Stimulated activated CD8-positive, alpha-beta memory T cell treated with anti-CD3 and anti-CD28 coated beads, Interleukin-15, amount 100 ng/mL, for 4 hours (primary cell): Measurements from ENCODE around the gene HAAO.

Source experiments
- DNase-seq, 2 donors: peaks; one replicate each; pipeline ENCODE4 v3.0.0-alpha.2; 2020; ENCODE audit warnings: low read depth in 2 of 2

HAAO gene

DNA sequence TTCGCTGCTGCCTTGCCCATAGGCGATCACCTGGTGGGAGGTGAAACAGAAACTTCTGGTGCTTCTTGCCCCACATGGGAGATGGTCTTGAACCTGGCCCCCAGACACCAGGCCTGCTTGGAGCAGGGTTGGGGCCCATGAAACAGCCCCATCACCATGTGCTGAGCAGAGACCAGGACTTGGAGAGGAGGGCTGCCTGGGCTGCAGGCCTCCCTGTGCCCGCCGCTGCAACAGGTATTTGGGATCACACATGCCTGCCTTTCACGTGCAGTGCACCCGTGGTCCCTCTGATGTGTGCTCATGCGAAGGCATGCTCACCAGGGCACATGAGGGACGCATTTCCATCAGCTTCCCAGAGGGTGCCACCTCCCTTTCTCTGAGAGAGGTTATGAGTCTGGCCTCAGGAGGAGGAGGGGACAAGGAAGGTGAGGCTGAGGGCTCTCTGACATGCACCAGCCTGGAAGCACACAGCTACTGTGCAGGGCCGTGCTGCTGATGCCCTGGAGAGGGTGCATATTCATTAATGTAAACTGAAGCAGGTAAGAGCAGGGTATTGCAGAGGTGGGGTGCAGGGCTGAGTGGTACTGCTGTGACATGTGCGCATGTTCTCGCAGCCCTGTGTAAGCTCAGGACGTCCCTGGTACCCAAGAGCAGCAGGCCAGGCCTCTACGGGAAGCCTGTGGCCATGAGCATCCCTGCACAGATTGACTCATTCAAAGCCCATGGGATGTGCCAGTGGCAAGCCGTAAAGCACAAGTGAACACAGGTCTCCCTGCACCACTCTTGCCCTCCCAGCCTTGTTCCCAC lies 24.3 kb downstream of the HAAO start:
- DNase-seq, result no peak

DNA sequence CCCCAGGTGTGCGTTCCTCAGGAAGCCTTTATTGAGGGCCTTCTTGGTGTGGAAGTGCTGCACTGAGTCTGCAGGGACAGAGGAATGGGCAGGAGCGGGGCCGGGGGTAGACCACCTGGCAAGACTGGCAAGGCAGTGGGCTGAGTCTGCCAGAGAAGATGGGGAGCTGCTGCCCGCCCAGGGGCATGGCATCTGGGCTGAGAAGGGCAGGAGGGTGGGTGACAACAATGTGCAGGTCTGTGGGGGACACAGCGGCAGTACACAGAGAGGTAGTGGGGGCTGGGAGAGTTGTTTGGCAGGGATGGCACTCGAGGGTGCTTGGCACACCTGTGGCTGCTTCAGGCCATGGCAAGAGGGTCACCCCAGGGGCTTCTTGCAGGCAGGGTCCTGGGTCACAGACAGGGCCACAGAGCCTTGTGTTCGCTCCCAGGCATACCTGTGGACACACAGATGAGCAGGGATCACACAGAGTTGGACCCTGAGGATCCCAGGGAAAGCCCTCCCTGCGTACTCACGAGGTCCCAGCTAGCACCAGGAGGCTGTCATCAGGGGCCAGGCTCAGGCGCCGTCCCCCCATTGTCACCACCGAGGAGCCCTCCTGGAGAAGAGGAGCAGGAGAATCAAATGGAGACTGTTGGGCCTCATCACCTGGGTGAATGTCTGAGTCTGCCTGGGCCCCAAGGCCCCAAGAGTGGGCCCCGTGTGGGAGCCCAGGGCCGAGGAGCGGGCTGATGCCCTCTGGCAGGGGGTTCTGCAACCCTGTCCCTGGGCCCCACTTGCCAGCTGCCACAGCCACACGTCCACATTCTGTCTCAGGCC lies 25.1 kb downstream of the HAAO start:
- no peak for DNase-seq

DNA sequence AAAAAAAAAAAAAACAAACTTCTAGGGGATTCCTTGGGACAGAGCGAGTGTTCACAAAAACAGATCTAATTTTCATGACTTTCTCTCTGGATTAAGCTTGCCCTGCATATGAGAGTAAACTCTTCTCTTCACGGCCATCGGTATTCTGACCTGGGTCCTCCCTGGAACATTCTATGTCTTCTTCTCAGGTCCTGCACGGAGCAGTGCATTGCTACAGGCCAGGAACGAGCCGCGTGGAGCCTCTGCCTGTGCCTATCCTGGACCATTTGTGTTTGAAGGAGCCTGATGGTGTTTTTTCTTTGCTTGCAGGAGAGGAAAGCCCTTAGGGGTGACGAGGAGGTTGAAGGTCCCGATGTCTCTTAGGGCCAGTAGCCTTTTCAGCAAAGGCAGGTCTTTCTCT lies 26.7 kb downstream of the HAAO start:
- DNase-seq, result no peak

DNA sequence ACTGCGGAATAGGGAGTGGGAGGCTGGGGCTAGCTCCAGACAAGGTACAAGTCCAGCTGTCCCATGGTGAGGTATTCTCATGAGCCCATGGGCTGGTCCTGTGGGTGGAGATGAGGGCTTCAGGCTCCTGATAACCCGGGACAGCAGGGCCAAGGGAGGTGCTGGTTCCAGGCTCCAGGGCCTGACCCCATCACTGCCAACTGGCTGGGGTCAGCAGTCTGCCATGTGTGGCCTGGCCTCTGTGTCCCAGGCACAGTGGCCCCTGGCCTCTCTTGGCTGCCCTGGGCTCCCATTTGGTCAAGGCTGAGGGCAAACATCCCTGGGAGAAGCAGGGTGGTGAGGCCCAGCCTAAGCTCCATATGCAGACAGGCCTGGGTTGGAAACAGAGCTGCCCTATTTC lies 27.5 kb downstream of the HAAO start:
- DNase-seq, result no peak

DNA sequence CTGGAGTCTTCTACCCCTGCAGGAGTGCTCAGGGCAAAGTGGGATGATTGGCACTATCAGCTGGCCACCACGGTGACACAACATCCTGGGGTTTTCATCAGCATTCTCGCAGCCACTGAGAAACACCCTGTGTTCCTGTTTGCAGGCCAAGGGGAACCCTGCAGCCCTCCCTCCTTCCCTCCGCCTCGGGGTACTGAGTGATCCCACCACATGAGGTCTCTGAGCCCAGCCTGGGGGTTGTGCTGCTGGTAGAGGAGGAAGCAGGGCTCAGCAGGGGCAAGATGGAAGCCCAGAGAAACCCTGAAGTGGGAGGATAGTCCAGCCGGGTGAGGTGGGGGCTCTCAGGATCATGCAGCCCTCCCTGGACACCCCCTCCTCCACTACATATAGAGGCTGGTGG lies 28.3 kb downstream of the HAAO start, which contains the start of gene OXER1:
Gene OXER1 (minus strand): TSS at position 40 of the 400 bp plus-strand sequence. CDS start 73 bp downstream, outside the sequence.
- DNase-seq, result no peak

DNA sequence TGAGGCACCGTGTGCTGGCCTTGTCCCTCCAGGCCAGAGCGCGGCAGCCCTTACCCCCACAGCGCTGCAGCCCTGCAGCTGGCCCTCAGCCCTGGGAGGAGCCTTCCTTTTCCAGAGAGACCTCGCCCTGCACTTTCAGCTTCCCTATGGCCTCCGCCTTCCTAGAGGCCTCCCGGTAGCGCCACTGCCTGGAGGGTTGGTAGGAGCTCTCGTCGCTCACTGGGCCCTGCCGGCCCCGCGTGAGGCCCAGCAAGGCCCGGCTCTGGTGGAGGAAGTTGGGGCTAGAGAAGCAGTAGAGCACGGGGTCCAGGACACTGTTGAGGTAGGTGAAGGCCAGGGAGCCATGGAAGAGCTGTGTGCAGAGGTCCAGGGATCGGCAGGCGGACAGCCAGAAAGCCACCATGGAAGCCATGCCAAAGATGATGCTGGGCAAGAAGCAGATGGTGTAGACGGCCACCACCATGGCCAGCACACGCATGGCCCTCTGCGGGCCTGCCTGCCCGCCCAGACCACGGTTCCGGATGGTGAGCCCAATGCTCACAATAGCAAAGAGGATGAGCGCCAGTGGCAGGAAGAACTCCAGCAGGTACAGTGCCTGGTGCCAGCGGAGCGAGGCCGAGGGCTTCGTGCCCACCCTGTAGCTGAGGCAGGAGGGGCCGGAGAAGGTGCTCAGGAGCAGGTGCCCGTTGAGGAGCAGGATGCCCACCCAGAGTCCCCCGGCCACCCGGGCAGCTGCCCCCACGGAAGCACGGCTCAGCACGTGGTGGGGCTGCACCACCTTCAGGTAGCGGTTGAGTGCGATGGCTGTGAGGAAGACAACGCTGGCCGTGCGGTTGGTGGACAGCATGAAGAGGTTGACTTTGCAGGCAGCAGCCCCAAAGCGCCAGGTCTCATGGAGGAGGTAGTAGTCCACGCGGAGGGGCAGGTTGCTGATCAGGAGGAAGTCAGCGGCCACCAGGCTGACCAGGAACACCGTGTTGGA lies 29.3 kb downstream of the HAAO start:
- DNase-seq, result no peak

DNA sequence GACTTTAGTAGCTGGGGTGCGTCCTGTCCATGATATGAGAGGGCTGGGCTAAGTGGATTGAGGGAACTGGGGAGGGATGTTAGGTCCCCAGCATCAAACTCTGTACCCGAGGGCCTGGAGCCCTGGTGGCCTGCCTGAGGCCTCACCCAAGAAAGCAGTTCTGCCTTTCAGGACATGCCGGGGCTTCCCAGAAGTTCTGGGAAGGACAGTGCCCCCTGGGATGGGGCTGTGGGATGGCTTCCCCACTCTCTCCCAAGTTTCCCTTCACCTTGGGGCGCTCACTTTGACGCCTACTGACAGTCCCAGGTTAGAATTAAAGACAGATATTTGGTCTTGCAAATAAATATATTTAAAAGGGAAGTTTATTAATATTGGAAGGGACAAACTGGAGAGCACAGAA lies 30.2 kb downstream of the HAAO start:
- DNase-seq, result no peak

DNA sequence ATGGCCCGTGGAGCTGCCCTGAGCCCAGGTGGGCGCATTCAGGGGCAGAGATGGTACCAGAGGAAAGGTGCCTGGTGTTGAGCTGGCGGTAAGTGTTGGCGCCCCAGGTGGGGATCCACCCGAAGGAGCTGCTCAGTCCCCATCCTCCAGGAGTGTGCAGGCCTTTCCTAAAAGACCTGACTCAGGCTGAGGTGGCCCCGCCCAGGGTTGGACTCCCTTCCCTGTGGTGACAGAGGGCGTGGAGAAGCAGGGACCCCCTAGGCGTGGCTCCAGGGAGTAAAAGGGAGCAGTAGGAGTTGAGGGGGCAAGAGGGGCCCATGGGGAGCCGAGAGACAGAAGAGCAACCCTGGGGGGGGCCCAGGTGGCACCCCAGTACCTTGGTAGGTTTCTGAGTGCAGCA lies 30.8 kb downstream of the HAAO start:
- no peak for DNase-seq

DNA sequence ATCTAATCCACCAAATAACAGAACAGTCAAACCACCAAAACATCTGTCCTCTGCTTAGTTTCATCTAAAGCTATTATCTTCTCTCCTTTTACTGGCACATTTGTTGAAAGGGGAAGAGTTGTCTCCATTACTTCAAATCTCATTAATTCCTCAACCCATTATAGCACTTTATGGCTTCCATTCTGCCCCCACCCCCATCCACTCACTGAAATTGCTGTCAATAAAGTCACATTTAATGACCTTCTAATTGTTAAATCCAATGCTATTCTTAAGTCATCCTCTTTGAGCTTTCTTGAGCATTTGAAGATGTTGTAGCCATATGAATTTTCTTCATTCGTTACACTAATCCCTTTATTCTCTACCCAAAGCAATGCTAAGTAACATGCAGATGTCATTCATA lies 33.6 kb downstream of the HAAO start:
- DNase-seq, result no peak

DNA sequence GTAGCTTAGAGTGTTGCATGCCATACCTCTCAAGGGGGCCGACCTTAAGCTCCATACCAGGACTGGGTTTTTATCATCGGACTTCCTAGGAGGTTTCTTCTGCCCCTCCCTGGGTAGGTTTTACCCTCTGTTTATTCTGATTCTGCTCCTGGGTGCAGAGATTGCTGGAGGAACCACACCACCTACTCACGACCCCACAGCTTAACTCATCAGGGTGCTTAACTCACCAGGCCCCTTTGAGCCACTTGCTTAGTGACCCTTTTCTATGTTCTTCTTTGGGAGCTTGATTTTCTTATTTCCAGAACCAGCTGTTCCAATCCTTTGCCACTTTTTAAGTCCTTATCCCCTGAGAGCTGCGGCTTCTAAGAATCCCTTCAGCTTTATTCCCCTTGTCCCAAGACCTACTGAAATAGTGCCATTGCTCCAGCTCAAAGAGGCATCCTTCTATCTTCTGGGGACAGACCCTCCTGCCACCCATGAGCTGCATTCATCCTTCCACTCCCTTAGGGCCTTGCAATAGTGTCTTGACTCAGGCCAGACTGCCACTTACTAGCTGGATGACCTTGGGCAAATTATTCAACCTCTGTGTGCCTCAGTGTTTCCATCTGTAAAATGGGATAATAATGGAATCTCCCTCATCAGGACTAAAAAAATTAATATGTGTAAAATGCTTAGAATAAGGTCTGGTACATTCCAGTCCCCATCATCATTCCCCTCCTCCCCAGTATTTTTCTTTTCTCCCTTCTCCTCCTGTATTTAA lies 34.2 kb downstream of the HAAO start:
- DNase-seq, result no peak

DNA sequence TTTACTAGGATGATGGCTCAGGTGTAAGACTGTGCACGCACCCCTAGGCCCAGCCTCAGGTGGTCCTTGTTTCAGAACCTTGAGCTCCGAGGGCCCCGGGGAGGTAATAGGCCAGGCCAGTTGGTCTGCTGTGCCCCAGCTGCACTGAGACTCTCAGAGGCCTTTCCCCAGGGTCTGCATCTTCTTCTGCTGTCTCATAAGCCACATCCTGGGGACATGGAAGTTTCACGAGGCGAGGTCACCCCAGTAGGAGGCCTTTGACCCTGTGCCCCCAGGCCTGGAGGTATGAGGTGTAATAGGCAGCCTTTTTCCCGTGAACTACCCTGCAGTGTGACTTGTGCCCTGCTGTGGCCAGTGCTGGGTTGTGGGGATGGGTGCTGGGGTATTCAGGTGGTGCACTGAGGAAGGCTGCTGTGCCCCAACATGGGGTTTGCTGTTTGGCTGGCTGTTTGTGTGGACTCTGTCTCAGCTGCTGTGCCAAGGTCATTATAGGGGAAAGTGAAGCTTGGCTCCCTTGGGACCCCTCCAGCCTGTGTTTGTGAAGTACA lies 35.3 kb downstream of the HAAO start:
- no peak for DNase-seq

DNA sequence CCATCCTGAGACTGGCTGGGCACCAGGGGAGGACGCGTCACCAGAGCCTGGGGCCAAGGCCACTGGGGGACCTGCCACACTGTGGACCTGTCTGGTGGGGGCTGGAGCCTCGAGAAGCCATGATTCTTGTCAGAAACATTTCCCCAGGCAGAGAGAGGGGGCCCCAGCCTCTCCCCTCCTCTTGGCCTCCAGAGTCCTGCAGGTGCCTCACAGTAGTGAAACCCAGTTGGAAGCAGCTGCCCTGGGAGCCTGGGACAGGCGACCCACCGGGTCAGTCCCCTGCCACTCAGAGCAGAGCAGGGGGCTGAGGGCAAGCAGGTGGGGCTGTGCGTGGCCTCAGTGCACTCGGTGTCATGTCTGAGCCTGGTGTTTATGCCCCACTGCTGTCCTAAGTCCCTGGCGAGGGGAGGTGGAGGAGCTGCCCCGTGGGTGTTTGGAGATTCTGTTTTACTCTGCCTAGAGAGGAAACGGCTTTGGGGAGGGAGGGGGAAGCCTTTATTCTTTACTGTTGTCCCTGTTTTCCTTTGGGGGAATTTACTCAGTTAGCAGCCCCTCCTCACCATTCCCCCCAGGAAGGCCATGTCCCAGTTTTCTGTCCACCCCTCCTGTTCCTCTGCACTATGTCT lies 36.1 kb downstream of the HAAO start:
- DNase-seq, result no peak

DNA sequence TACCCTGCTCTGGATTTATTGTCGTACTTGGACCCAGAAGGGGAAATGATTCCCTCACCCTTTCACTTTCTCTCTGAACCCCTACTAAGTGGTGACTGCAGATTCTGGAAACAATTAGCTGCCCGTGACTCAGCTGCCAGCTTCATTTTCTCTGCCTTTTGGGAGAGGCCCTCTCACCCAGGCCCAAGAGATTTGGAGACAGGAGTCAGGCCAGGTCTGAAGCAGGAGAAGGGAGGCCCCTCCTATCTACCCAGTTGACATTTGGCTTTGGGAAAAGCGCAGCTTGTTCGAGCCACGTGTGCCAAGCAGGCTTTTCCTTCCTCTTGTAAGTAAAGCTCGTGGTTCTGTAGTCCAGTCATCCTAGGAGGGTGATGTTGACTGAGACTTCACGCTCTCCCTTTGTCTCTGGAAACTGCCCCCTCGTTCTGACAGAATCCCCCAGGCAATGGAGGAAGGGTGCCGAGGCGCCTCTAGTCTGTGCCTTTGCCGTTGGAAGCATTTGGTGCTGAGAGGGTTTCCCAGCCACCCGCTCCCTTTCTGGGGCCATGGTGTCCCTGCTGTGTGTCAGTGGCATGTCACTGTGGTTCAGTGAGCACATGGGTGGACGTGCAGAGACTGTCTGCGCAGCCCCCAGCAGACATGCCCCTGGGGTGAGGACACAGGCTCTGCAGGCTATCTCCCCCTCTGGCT lies 37.0 kb downstream of the HAAO start:
- DNase-seq, result no peak

DNA sequence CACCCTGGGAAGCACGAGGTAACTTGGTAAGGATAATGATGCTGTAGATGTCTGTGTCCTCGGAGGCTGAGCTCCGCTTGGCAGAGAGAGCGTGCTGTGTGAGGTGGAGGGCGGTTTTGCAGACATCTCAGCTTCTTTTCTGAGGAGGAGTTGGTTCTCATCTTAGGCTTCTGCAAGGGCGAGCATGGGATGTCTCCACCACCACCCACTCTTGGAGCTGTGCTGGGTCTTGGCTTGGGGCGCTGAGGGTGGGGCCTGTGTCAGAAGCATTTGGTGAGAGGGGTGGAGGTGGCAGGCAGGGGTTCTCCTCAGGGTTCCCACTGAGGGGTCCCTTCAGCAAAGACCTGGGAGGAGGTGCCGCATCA lies 37.6 kb downstream of the HAAO start:
- DNase-seq, result no peak

DNA sequence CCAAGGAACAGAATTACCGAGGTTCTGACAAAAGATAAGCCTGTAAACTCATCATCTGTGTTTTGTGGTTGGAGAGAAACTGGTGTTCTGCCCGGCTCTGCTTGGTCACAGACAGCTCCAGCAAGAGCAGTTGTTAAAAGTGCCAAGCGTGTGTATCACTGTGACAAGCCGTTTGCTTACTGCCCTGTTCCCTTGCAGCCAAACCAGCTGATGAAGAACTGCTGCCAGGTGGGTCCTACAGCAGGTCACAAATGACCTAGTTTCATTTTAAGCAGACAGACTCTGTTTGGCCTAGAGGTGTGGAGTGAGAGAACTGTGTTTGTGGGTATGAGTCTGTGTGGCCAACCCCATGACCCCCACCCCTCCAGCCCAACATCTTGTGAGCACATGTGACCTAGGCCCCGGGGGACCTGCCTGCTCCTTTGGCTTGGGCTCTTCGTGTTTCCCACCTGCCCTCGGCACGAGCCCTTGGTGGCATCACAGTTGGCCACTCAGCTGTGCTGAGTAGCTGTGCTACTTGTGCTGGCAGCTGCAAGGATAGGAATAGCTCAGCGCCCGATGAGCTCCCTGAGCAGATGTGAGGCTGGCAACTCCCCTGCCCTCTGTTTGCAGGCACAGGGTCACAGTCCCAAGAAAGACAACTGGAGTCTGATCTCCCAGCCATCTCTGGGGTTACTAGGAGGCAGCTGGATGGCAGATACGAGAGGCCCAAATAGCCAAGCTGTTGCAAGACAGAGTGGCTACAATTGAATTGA lies 38.2 kb downstream of the HAAO start:
- DNase-seq, result no peak

DNA sequence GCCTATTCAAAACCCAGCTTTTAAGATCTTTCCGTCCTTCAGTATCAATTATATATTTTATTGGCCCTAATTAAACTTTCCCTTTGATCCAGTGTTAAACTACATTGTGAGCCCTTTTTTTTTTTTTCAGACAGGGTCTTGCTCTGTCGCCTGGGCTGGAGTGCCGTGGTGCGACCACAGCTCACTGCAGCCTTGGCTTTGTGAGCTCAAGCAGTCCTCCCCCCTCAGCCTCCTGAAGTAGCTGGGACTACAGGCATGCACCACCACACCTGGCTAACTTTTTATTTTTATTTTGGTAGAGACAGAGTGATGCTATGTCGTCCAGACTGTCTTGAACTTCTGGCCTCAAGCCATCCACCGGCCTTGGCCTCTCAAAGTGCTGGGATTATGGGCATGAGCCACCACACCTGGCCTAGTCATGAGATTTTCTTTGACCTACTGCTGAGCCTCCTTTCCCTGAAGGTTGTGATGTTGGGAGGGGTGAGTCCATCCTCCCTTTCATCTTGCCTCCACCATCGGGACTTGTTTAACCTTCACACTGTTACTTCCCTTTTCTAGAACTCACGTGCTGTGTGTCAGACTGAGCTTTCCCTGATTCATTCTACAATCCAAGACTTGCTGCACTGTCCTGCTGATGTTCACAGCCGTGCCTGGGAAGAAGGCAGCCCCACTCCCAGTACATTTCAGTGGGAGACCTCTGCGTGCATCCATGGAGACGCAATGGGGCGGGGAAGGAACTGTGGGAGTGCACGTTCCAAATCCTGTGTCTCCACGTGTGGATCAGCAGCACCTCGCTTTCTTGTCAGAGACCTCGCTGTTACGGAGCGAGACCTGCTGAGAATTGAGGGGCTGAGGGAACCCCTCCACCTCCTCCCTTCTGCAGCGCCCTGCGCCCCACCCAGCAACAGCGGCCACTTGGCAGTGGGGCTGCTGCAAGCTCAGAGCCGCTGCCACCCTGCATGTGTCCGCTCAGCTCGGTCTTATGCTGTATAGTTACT lies 39.3 kb downstream of the HAAO start:
- no peak for DNase-seq

DNA sequence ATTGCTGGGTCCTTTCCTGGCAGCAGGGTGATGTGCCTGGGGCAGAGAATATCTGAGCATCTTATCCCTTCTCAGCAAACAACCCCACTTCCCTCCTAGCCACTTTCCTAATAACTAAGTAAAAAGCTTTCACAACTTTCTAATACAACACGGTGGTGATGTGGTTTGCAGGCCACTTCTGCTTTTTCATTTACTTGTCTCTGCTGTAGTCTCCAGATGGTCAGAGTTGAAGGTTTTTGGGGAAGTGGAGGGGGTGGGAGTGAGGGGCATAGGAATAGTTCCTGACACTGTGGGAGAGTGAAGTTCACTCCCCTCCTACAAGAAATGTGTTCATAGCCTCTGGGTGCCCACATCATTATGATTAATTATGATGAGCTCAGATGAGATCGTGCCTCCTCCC lies 40.1 kb downstream of the HAAO start:
- DNase-seq, result no peak

DNA sequence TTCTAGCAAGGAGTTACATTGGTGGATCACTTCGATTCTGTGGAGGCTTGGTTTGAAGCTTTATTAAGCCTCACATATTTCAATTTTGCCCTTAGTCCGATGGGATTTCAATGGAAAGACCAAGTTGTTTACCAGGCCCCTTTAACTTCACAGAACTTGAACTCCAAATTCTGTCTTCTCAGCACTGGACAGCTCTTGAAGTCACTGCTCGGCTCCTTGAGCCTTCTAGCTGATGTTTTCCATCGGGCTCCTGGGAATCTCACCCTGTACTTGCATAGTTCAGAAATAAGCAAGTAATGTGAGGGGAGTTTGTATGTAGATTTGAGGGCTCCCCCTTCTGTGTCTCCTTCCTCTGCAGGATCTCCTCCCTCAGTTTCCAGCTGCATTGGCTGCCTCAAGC lies 43.5 kb downstream of the HAAO start:
- DNase-seq, result no peak
